ENCODE measurements around the gene RHOV. TPM values are rescaled to one million over a fixed set of nuclear protein-coding genes. Genes with fewer than 3 reads are reported as not detected.

The RHOV gene
- total RNA-seq, 1 donor, result not detected

DNA sequence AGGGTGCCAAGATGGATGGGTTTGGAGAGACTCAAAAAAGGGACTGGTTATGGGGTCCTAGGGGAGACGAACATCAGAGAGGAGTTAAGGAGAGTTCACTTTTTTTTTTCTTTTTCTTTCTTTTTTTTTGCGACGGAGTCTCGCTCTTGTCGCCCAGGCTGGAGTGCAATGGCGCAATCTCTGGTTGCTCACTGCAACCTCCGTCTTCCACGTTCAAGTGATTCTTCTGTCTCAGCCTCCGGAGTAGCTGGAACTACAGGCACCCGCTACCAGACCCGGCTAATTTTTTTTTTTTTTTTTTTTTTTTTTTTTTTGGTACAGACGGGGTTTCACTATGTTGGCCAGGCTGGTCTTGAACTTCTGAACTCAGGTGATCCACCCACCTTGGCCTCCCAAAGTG, 29.0 kb downstream of the RHOV start:
- TF ChIP-seq, protein P1, sequence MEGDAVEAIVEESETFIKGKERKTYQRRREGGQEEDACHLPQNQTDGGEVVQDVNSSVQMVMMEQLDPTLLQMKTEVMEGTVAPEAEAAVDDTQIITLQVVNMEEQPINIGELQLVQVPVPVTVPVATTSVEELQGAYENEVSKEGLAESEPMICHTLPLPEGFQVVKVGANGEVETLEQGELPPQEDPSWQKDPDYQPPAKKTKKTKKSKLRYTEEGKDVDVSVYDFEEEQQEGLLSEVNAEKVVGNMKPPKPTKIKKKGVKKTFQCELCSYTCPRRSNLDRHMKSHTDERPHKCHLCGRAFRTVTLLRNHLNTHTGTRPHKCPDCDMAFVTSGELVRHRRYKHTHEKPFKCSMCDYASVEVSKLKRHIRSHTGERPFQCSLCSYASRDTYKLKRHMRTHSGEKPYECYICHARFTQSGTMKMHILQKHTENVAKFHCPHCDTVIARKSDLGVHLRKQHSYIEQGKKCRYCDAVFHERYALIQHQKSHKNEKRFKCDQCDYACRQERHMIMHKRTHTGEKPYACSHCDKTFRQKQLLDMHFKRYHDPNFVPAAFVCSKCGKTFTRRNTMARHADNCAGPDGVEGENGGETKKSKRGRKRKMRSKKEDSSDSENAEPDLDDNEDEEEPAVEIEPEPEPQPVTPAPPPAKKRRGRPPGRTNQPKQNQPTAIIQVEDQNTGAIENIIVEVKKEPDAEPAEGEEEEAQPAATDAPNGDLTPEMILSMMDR (IDR thresholded peaks at IDR 0.05; ENCODE audit: insufficient read depth, low read length), result no peak
- no peak for DNase-seq (ENCODE audit: low read depth)
- no peak overlapping the region for H3K4me3 ChIP-seq (ENCODE audit: low read depth, low read length)

DNA sequence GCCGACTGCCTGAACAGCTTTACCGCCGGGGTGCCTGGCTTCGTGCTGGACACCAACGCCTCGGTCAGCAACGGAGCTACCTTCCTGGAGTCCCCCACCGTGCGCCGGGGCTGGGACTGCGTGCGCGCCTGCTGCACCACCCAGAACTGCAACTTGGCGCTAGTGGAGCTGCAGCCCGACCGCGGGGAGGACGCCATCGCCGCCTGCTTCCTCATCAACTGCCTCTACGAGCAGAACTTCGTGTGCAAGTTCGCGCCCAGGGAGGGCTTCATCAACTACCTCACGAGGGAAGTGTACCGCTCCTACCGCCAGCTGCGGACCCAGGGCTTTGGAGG, 29.4 kb downstream of the RHOV start:
- DNase-seq (ENCODE audit: low read depth), result no peak
- TF ChIP-seq, protein P1 (IDR thresholded peaks at IDR 0.05; ENCODE audit: insufficient read depth, low read length), result no peak
- peak overlapping the region; percentile 28 for H3K4me3 ChIP-seq (ENCODE audit: low read depth, low read length)

DNA sequence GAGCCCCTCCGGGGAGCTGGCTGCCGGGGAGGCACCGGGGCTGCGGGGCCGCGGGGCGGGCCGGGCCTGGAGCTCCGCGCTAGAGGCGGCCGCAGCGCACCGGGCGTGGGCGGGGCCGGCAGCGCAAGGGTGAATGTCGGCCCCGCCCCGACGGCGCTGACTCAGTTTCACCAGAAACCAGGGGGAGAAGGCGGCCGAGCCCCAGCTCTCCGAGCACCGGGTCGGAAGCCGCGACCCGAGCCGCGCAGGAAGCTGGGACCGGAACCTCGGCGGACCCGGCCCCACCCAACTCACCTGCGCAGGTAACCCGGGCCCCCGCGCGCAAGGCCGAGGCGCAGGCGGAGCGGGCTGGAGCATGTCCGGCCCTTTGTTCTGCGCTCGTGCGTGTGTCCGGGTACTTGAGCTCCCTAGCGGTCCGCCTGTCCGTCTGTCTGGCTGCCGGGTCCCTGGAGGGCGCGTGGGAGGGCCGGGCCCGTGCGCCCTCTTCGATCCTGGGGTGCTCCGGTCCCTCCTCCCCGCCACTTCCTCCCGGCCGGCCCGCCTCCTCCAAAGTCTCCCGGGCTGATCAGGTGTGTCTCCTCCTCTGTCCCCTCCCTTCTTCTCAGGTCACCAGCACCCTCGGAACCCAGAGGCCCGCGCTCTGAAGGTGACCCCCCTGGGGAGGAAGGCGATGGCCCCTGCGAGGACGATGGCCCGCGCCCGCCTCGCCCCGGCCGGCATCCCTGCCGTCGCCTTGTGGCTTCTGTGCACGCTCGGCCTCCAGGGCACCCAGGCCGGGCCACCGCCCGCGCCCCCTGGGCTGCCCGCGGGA, 29.9 kb downstream of the RHOV start, which contains the start of gene SPINT1:
Gene SPINT1, plus strand, starts transcription at position 164 of the 811 bp plus-strand sequence. Its CDS starts 507 bp downstream, at position 671.
- TF ChIP-seq, protein P1 (IDR thresholded peaks at IDR 0.05; ENCODE audit: insufficient read depth, low read length), result no peak
- peak within 1 kb of the TSS; percentile 44 for H3K4me3 ChIP-seq (ENCODE audit: low read depth, low read length)
- DNase-seq (ENCODE audit: low read depth), result no peak

DNA sequence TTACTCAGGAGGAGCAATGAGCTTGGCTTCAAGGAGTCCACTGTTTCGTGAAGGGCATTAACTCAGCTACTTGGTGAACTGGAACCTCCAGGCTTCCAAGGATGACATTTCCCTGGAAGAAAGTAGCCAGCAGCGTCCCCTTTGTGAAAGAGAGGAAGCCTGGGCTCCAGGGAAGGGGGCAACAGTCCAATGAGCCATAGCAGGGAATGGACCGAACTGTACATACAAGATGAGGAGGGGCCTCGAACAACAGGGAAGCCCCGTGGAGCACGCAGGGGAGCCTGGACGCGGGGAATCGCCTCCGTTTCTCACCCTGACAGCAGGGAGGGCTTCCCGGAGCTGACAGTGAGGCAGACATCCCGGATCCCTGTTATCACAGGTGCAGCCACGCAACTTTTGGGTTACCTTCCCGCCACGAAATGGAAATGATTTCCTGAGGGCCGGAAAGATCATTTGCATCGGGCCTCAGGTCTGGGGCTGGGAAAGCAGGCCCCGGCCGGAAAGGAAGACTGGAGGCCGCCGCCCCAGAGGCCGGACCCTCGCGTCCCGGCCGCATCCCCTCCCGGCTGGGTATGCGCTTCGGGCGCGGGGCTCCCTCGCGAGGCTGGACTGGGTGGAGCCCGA, 30.7 kb downstream of the RHOV start:
- no peak overlapping the region for H3K4me3 ChIP-seq (ENCODE audit: low read depth, low read length)
- TF ChIP-seq, protein P1 (IDR thresholded peaks at IDR 0.05; ENCODE audit: insufficient read depth, low read length), result no peak
- DNase-seq (ENCODE audit: low read depth), result no peak

DNA sequence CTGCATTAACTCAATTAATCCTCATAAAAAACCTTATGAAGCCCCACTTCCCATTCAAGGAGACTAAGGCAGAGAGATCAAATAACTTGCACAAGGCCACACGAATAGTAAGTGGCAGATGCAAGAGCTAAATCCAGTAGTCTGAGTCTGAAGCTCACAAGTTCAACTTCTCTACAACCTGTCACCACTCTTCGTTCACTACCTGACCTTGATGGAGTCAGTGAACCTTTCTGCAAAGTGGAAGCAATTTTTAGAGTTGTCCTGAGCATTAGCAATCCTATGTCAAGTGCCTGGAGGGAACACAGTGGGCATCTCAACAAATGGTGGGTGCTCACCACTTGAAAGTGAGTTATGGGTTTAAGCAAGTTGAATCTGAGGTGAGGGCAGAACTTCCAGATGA, 32.3 kb downstream of the RHOV start:
- no peak for DNase-seq (ENCODE audit: low read depth)
- H3K4me3 ChIP-seq (ENCODE audit: low read depth, low read length), result no peak overlapping the region
- TF ChIP-seq, protein P1 (IDR thresholded peaks at IDR 0.05; ENCODE audit: insufficient read depth, low read length), result no peak

DNA sequence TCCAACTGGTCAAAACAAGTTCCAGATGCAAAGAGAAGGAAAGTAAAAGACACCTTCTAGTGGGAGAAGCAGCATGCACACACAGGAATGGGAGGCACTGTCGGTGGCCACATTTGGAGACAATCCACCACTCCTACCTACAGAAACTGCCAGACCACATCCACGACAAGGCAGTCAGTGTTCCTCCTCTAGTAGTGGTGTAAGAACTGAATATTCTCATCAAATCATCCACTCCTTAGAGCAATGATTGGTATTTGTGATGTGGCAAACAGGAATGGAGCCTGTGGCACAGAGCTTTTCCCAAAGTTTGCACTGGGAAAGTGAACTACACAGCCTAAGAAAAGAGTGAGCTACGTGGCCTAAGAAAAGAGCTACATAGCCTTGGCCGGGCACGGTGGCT, 35.3 kb downstream of the RHOV start:
- TF ChIP-seq, protein P1 (IDR thresholded peaks at IDR 0.05; ENCODE audit: insufficient read depth, low read length), result no peak
- no peak for DNase-seq (ENCODE audit: low read depth)

More for the DNA sequence above, 35.3 kb downstream of the RHOV start:
- no peak overlapping the region for H3K4me3 ChIP-seq (ENCODE audit: low read depth, low read length)

Measured in fibroblast of the aortic adventitia (primary cell).